ENCODE results near the gene HDAC9. TPM values are rescaled to one million over a fixed set of nuclear protein-coding genes. Genes with fewer than 3 reads are reported as not detected.

The HDAC9 gene
- total RNA-seq, 4 donors from 2014 or later = 1.2 to 8.0 (median 1.6) TPM

DNA sequence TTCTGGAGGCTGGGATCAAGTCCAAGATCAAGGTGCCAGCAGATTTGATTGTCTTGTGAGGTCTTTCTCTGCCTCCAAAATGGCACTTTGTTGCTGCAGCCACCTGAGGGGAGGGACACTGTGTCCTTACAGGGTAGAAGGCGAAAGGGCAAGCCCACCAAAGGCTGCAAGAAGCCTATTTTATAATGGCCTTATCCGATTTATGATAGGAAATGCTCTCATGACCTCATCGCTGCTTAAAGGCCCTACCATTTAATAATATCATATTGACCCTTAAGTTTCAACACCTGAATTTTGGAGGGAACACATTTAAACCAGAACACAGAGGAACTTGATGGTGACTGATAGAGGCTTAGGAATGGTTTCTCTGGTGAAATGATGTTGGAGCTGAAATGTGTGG is 325.4 kb downstream of the HDAC9 start:
- H3K27me3 ChIP-seq = no peaks in the 10 kb centered on the region
- H3K36me3 ChIP-seq = no peaks in the 10 kb centered on the region
- TF ChIP-seq POLR2A (IDR thresholded peaks at IDR 0.05) = no peak
- TF ChIP-seq, protein P1, sequence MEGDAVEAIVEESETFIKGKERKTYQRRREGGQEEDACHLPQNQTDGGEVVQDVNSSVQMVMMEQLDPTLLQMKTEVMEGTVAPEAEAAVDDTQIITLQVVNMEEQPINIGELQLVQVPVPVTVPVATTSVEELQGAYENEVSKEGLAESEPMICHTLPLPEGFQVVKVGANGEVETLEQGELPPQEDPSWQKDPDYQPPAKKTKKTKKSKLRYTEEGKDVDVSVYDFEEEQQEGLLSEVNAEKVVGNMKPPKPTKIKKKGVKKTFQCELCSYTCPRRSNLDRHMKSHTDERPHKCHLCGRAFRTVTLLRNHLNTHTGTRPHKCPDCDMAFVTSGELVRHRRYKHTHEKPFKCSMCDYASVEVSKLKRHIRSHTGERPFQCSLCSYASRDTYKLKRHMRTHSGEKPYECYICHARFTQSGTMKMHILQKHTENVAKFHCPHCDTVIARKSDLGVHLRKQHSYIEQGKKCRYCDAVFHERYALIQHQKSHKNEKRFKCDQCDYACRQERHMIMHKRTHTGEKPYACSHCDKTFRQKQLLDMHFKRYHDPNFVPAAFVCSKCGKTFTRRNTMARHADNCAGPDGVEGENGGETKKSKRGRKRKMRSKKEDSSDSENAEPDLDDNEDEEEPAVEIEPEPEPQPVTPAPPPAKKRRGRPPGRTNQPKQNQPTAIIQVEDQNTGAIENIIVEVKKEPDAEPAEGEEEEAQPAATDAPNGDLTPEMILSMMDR (IDR thresholded peaks at IDR 0.05) = no peak
- H3K27ac ChIP-seq = no peak overlapping the region
- no peak for DNase-seq
- H3K4me3 ChIP-seq = no peak overlapping the region
- peaks cover 0 to 4% (median 0%) of the 10 kb centered on the region in 3 donors for H3K4me1 ChIP-seq
- H3K9me3 ChIP-seq = no peaks in the 10 kb centered on the region
- WGBS, 2 donors = 88 to 94% methylated on average over 3 of the region's 3 CpGs
- intact Hi-C loops (cut with DNase I) = no loop called here

DNA sequence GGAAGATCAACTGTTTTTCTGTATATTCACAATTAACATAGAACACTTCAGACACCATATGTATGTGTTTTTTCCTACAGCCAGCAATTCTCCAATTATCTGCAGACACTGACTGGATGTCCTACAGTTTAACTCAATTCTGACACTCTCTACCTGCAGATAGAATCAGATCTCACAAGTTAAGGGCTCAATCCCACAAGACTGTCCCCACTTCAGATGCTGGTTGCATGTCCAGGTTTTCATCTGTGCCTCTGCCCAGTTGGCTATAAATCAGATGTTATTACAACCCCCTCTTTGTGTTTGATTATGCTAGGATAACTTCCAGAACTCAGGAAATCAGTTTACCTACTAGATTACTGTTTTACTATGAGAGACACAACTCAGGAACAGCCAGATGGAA is 326.0 kb downstream of the HDAC9 start:
- TF ChIP-seq POLR2A (IDR thresholded peaks at IDR 0.05) = no peak
- TF ChIP-seq, protein P1 (IDR thresholded peaks at IDR 0.05) = no peak
- no peak overlapping the region for H3K4me3 ChIP-seq
- H3K27me3 ChIP-seq = no peaks in the 10 kb centered on the region
- H3K27ac ChIP-seq = no peak overlapping the region
- no peaks in the 10 kb centered on the region for H3K36me3 ChIP-seq
- no peak for DNase-seq
- H3K9me3 ChIP-seq = no peaks in the 10 kb centered on the region
- H3K4me1 ChIP-seq = peaks cover 0 to 4% (median 0%) of the 10 kb centered on the region in 3 donors
- intact Hi-C loops (cut with DNase I) = no loop called here

DNA sequence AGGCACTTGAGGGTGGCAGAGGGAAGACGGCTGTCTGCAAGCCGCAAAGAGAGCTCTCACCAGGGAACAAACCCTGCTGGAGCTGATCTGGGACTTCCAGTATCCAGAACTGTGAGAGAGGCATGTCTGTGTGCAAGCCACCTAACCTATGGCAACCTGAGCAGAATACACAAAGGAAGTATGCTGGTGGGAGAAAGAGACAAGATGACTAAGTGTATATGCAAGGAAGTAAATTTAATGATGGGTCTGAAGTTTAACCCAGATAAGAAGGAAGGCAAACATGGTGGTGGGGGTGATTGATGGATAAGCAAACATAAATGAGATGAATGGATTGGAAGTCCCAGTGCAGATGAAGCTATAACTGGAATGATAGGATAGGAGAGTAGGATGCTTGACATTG is 328.6 kb downstream of the HDAC9 start:
- Histone ChIP-seq H3K36me3 (no peaks in the 10 kb centered on the region), H3K27ac (no peak overlapping the region), H3K4me3 (no peak overlapping the region), H3K4me1 (peaks cover 0 to 3% (median under 1%) of the 10 kb centered on the region in 3 donors), H3K27me3 (no peaks in the 10 kb centered on the region), H3K9me3 (no peaks in the 10 kb centered on the region)
- DNase-seq = no peak
- intact Hi-C loops (cut with DNase I) = no loop called here
- WGBS, 2 donors = 91 to 95% methylated on average over 2 of the region's 2 CpGs
- TF ChIP-seq, protein P1 (IDR thresholded peaks at IDR 0.05) = no peak
- no peak for TF ChIP-seq POLR2A (IDR thresholded peaks at IDR 0.05)

DNA sequence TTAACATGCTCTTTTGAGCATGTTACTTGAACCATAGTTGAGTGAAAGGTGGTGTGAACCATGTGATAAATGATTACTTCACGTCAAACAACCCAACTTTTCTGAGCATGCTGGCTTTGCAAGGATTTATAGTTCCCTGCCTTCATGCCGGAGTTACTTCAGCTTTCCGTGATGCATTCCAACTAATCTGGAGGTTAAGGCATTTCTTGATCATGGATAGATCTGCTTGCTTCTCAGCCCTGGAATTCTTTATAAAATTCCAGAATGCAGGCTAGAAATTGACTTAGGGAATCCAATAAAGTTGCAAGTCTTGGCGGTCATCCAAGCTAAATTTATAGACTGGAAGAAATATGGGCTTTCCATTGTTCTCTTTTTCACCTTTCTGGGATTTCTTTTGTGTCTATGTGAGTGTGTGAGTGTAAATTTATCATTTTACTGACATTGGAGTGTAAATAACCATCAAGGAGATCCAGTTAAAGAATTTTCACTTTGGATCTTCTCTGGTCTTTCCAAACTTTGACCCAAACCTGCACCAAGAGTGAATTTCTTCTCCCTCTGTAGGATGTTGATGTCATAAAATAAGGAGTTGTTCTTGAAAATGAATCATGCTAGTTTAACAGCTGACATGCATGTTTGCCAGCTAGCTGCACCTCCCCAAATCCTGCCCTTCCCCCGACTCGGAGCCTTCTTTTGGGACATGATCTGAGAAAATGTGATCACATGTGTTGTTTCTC is 332.9 kb downstream of the HDAC9 start:
- TF ChIP-seq, protein P1 (IDR thresholded peaks at IDR 0.05) = no peak
- TF ChIP-seq POLR2A (IDR thresholded peaks at IDR 0.05) = no peak
- WGBS, 2 donors = 75 to 85% methylated on average over 6 of the region's 6 CpGs
- Histone ChIP-seq H3K27me3 (no peaks in the 10 kb centered on the region), H3K4me3 (no peak overlapping the region), H3K9me3 (no peaks in the 10 kb centered on the region), H3K4me1 (peaks cover 0 to 45% (median 20%) of the 10 kb centered on the region in 3 donors), H3K36me3 (no peaks in the 10 kb centered on the region), H3K27ac (no peak overlapping the region)
- DNase-seq = no peak
- intact Hi-C loops (cut with DNase I) = no loop called here

DNA sequence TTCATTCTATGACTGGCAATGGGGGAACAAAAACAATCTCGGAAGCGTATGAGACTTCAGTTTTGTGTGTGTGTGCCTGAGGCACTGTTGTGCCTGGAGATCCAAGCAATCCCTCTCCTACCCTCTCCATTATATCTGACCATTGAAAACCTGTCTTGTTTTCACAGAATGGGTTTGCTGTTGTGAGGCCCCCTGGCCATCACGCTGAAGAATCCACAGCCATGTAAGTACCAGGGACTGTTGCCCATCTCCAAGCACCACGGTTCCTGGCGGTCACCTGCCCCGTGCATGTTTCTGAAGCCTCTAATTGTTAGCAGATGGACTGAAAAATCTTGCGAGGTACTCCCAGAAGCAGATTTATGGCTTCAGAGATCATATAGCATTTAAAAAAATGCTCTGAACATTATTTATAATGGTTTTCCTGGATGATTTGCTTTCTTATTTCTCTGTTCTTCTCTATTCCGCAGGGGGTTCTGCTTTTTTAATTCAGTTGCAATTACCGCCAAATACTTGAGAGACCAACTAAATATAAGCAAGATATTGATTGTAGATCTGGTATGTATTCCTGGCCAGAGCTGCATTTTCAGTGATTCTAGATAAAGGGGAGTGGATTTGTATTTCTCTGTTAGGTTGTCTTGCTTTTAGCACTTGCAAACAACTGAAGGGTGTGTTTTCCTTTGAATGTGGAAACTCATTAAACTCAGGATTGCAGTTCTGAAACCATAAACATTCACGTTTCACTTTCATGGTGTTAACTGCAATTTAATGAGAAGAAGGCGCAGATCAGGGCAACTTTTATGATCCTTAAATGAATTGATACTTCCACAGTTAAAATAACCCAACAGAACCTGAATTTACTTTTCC is 333.7 kb downstream of the HDAC9 start:
- TF ChIP-seq POLR2A (IDR thresholded peaks at IDR 0.05) = no peak
- TF ChIP-seq, protein P1 (IDR thresholded peaks at IDR 0.05) = no peak
- DNase-seq = no peak
- 83 to 91% methylated on average over 11 of the region's 11 CpGs for WGBS, 2 donors
- intact Hi-C loops (cut with DNase I) = no loop called here
- no peak overlapping the region for H3K4me3 ChIP-seq
- H3K9me3 ChIP-seq = no peaks in the 10 kb centered on the region
- no peaks in the 10 kb centered on the region for H3K36me3 ChIP-seq
- peak overlapping the region in 2 of 4 donors; percentile 1 to 69 for H3K27ac ChIP-seq
- H3K27me3 ChIP-seq = no peaks in the 10 kb centered on the region
- peaks cover 0 to 47% (median 20%) of the 10 kb centered on the region in 3 donors for H3K4me1 ChIP-seq
